Activated CD4-positive, CD25-positive, alpha-beta regulatory T cell treated with anti-CD3 and anti-CD28 coated beads, Interleukin-2, amount 50 U/mL, for 16 hours (primary cell): ENCODE data around the gene RANBP17.

Experiments used
- DNase-seq: peaks from one replicate; pipeline ENCODE4 v3.0.0-alpha.2; 2020; ENCODE audit warnings: low read depth, low spot score

The RANBP17 gene

GRCh38 chr5:171092194-171092593 is 230.4 kb downstream of the RANBP17 start:
- DNase-seq: no peak

GRCh38 chr5:171093598-171093997 is 231.8 kb downstream of the RANBP17 start:
- no peak for DNase-seq

- no peak for DNase-seq
Observed at GRCh38 chr5:171094356-171094755, 232.5 kb downstream of the RANBP17 start.

- DNase-seq: no peak
Observed at GRCh38 chr5:171102877-171103610, 241.2 kb downstream of the RANBP17 start.

GRCh38 chr5:171107669-171108068 is 245.9 kb downstream of the RANBP17 start:
- no peak for DNase-seq

DNA sequence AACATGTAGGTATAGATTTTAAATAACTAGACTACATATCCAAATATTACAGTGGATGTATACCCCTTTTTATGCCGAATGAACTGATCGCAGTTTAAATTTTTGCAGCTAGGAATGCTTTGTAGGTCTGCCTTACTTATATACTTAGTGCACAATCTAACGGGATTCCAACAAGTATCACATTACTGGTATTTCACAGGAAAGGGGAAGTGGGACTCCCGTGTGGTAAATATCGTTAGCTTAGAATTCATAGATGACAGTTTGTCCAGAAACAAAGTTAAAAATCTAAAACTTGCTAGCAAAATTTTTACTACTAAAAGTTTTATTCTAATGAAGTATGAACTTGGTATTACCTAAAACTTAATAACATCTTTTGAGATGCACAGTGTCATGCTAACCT is 253.7 kb downstream of the RANBP17 start:
- no peak for DNase-seq

DNA sequence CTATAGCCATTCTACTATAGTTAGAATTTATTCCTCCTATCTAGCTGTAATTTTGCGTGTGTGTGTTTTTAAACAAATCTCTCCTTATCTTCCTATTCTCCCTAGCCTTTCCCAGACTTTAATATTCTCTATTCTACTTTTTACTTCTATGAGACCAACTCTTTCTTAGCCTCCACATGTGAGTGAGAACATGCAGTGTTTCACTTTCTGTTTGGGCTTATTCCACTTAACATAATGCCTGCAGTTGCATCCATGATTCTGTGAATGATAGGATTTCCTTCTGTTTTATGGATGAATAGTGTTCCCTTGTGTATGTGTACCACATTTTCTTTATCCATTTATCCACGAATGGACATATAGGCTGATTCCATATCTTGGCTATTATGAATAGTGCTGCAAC is 254.9 kb downstream of the RANBP17 start:
- DNase-seq: no peak

DNA sequence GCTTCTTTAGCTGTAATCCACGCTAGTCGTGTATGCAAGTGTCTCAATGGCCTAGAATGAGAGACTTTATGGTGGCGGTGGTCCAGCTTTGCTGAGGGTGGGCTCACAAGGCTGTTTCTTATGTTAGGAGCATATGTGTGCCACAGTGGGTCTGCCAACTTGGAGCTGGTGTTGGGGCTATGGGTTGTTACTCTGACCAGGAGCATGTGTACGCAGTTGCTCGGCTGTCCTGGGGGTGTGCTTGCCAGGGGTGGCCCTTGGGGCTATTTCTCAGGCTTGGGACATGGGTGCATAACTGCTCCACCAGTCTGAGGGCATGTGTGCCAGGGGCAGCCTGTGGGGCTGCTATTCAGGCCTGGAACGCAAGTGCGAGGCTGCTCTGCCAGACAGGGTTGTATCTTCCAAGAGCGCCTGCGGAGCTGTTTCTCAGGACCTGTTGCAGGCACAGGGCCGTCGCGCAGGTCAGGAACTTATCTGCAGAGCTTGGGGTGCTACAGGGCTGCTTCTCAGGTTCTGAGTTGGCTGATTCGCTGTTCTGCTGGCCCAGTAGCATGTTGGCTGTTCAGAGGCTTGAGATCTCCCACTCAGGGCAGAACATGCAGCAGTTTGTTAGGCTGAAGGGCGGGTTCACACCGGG is 259.3 kb downstream of the RANBP17 start:
- DNase-seq: no peak

DNA sequence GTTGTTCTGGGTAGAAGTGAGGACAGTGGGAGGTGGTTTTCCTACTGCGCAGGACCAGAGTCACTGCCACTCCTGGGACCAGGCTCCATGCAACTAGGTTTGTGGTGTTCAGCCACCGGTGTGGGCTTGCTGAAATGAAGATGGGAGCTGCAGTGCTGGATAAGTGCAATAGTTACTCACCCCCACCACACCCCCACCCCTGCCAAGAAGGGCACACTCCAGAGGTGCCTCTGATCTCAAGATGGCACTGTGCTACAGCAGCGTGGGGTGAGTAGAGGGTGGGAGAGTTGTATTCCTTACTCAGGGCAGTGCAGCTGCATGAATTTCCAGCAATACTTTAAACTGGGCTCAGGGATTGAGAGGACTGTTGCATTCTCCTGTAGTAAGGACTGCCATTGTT is 259.8 kb downstream of the RANBP17 start:
- DNase-seq: no peak

DNA sequence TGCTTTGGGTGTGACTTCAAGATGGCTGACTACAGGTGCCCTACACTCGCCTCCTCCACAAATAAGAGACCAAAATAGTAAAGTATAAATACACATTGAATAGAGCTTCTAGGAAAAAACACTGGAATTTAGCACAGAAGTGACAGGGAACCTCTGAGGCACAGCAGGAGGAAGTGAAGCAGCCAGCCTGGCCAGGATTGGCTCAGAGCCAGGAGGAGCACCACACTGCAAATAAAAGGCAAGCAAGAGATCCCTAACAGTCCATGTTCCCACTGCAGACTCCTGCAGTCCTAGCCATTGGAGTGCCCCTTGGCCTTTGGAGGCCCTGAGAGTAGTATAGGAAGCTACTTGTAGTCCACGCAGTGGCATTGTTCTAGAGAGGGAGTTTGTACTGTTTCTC is 260.6 kb downstream of the RANBP17 start:
- DNase-seq: no peak

DNA sequence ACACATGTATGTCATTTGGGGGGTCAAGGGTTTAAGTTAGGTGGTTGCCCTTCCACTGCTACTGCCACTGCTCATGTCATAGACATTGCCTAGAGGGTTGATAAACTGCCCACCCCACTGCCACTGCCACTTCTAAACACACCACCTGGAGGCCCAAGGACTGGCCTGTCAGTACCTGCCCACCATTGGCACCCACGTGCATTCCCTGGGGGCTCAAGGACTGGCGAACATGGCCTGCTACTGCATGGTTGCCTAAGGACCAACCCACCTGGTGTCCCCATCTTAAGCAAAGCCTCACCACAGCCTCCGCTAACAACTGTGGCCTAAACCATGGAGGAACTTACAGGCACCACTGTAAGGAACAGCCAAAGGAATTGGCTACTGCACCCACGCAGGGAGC is 261.6 kb downstream of the RANBP17 start:
- no peak for DNase-seq

GRCh38 chr5:171127314-171127713 is 265.5 kb downstream of the RANBP17 start:
- DNase-seq: no peak

DNA sequence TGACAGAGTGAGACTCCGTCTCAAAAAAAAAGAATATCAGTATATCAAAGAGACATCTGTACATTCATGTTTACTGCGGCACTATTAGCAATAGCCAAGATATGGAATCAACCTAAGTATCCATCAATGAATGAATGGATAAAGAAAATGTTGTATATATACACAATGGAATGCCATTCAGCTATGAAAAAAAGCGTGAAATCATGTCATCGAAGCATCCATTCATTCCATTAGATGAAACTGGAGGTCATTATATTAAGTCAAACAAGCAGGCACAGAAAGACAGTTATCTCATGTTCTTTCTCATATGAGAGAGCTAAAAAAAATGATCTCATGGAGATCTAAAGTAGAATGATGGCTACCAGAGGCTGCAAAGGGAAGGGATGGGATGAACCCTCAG is 266.3 kb downstream of the RANBP17 start:
- DNase-seq: no peak

DNA sequence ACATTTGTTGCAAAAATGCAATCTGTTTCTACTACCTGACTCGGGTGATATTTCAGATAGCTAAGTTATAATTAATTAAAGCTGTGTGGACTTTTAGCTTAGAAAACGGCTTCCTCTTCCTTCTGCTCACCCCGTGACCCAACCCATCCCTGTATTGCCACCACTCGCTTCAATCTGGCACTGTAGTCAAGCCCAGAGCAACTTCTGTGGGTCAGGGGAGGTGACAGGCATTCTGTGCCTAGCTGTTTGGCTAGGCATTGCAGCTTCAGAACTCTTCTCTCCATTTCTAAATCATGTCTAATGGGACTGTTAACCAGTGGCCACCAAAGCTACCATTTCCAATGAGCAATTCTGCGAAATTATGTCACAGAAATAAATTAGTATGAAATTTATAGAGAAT is 267.5 kb downstream of the RANBP17 start:
- no peak for DNase-seq

DNA sequence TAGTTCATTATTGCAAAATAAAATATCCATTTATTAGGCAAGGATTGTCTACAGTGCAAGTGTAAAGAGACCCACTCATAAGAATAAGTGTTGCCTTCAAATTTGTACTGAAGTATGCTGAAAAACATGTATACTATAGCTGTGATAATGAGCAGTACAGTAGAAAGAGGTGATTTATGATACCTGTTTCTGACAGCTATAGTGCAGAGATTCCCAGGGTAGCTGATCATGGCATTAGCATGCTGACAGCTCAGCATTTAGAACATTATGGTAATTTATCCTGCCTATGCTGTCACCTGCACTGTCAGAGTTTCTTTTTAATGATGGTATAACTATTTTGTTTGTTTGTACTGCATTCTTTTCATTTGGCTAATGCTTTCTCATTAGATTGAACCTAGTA is 269.7 kb downstream of the RANBP17 start:
- DNase-seq: no peak

DNA sequence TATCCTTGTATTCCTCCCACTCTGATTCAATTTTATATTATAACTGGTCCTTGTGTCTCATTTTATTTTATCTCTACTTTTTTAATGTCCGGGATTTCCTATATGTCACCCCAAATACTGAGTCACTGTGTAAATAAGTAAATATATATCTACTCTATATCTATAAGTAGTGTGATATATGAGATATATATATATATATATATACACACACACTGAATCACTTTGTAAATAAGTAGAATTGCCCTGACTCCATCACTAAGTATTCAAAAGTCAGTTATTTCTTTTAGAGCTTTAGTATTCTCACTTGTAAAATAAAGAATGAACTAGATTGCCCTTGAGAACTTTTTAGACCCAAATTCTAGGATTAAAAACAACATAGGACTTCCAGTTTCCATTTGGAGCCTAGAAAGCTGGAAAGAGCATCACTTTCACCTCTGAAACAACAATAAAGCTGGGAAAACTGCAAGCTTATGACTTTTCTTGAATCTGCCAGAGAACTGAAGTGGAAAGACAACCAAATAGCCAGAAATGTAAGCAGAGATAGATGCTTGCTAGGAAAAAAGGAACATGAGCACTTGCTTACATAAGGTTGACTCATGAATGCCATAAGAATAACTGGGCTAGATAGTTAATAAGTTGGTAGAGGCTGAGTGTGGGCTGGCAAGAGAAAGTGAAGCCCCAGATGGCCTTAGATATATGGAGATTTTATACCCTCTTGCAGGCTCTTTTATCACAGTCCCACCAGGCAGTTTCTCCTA is 276.1 kb downstream of the RANBP17 start:
- no peak for DNase-seq

- no peak for DNase-seq
Observed at GRCh38 chr5:171139227-171139626, 277.4 kb downstream of the RANBP17 start.

DNA sequence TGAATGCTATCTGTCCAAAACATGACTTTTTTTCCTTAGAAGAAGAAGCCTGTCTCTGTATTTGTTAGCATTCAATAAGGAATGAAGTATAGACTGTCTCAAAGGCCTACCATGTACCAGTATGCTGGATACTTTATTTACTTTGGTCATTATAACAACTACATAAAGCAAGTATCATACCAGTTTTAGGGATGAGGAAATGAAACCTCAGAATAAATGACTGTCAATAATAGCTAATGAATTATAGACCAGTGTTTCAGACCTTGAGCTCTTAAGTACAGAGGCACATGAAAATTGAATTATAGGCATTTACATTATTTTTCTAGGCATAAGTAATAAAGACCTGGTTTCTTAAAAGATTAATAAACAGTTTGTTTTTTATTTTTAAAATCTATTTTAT is 280.8 kb downstream of the RANBP17 start:
- DNase-seq: no peak

DNA sequence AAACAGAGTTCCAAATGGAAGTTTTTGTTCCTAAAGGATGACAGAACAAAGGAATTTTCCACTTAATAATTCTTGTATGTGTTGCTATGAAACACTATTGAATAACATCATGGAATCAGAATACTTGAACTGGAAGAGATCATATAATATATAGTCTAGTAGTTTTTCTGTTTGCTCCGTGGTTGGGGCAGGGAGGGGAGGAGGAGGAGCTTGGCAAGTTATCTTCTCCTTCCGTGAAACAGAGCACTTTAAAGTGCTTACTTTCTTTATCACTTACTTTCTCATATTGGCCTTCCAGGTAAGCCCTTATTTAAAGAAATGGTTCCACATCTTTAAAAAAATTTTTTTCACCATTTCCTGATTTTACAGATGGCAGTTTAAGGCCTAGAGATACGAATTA is 281.4 kb downstream of the RANBP17 start:
- DNase-seq: no peak

- no peak for DNase-seq
Observed at GRCh38 chr5:171143926-171144325, 282.1 kb downstream of the RANBP17 start.

GRCh38 chr5:171149333-171149732 is 287.5 kb downstream of the RANBP17 start:
- no peak for DNase-seq

- DNase-seq: no peak
Observed at GRCh38 chr5:171149772-171150171, 288.0 kb downstream of the RANBP17 start.

- no peak for DNase-seq
Observed at GRCh38 chr5:171152382-171152781, 290.6 kb downstream of the RANBP17 start.
